DND-41 (cell line): Measurements from ENCODE around the gene HAAO.

Experiments
- EZH2 ChIP-seq: IDR thresholded peaks from 3 replicates; pipeline ENCODE4 v1.6.1; 2012; ENCODE audit warnings: borderline replicate concordance, low read depth, mild to moderate bottlenecking, moderate library complexity, low read length, inconsistent platforms; ENCODE audit not compliant: severe bottlenecking
- TF ChIP-seq, protein P1 (sequence below): IDR thresholded peaks from 2 replicates; pipeline ENCODE4 v1.5.1; 2012; ENCODE audit warnings: borderline replicate concordance, low read length, moderate library complexity, mild to moderate bottlenecking; ENCODE audit not compliant: poor library complexity, severe bottlenecking; ENCODE audit errors: extremely low read depth

DNA sequence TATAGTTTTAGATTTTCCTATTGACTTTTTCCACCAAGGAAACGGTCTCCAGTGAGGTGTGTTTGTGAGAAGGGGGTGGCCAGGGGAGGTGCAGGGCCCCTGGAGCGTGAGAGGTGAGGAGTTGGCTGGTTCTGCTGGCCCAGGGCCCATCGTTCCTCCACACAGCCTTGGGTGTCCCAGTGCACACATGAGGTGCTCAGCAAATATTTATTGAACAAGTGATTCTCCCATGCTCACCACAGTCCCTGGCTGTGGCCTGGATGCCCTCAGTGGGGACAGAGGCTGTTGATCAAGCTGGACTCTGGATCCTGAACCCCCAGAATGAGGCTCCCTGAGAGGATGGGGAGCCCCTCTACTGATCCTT, 5.0 kb downstream of the HAAO start:
- TF ChIP-seq, protein P1, sequence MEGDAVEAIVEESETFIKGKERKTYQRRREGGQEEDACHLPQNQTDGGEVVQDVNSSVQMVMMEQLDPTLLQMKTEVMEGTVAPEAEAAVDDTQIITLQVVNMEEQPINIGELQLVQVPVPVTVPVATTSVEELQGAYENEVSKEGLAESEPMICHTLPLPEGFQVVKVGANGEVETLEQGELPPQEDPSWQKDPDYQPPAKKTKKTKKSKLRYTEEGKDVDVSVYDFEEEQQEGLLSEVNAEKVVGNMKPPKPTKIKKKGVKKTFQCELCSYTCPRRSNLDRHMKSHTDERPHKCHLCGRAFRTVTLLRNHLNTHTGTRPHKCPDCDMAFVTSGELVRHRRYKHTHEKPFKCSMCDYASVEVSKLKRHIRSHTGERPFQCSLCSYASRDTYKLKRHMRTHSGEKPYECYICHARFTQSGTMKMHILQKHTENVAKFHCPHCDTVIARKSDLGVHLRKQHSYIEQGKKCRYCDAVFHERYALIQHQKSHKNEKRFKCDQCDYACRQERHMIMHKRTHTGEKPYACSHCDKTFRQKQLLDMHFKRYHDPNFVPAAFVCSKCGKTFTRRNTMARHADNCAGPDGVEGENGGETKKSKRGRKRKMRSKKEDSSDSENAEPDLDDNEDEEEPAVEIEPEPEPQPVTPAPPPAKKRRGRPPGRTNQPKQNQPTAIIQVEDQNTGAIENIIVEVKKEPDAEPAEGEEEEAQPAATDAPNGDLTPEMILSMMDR = no peak
- TF ChIP-seq EZH2 = no peak
